ENCODE results near the gene VAMP2.
"Not testable (repeated sequence)": the region's sequence is repeated elsewhere in the genome, so short reads cannot be mapped to it uniquely, and the experiment has no call there.

VAMP2 gene

DNA sequence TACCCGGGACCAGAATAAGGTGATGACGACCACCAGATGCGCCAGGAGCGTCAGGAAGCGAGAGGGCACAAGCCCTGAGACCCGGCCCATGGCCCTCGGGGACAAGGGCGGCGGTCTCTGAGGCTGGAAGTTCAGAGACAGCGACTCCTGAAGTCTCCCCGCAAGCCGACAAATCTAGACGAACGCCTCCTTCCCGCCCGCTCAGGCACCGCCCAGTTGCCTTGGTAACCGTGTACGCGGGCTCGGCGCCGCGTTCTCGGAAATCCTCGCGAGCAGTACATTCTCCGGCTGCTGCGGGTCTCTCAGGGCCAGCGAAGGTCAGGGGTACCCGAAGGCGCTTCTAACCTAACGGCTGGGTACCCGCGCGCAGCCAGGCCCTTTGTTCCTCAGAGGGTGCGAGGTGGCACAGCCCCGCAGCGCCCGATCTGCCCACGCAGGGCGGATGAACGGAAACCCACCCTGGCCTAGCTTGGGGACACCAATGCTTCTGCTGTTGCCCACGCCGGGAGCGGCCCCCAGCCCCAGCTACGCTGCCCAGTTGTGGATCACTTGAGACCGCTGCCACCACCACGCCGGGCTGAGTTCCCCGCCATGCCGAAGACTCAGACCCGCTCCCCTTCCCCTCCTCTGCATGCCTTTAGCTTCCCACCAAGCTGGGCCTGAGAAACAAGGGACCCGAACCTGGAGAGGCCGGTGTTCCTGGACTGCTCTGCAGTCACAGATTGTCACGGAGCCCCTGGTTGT lies 13.6 kb upstream of the VAMP2 start, which contains the start of gene TMEM107:
TSS of gene TMEM107 (minus strand) at position 184 of the 744 bp plus-strand sequence. CDS start at position 90, 94 bp downstream.
- Mint-ChIP-seq H3K27ac (peak within 1 kb of the TSS; percentile 98), H3K36me3 (ENCODE audit: low read depth) (no peaks in the 10 kb centered on the region), H3K9me3 (no peaks in the 10 kb centered on the region), H3K4me1 (peaks cover 42% of the 10 kb centered on the region), H3K4me3 (peak within 1 kb of the TSS; percentile 90), H3K27me3 (ENCODE audit: low read depth, poor library complexity) (peaks cover 3% of the 10 kb centered on the region)
- TF ChIP-seq, protein P1, sequence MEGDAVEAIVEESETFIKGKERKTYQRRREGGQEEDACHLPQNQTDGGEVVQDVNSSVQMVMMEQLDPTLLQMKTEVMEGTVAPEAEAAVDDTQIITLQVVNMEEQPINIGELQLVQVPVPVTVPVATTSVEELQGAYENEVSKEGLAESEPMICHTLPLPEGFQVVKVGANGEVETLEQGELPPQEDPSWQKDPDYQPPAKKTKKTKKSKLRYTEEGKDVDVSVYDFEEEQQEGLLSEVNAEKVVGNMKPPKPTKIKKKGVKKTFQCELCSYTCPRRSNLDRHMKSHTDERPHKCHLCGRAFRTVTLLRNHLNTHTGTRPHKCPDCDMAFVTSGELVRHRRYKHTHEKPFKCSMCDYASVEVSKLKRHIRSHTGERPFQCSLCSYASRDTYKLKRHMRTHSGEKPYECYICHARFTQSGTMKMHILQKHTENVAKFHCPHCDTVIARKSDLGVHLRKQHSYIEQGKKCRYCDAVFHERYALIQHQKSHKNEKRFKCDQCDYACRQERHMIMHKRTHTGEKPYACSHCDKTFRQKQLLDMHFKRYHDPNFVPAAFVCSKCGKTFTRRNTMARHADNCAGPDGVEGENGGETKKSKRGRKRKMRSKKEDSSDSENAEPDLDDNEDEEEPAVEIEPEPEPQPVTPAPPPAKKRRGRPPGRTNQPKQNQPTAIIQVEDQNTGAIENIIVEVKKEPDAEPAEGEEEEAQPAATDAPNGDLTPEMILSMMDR (IDR thresholded peaks at IDR 0.05) = no peak
- DNase-seq = peak; percentile 91

DNA sequence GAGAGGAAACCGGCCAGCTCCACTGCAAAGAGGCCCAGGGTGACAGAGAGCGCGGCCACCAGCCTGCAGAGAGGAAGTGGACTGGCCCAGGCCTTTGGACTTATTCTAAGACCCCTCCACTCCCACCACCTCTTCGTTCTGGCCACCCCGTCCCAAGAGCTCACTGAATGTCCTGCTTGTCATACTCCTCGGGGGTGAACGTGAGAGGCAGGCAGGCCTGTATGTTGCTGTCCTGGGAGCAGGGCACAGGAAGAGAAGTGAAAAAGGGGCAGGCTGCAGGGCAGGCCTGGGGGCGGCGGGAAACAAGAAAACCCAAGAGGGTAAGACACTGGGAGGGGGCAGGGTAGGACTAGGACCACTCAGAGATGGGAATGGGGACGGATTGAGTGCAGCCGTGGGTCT lies 13.0 kb upstream of the VAMP2 start:
- Mint-ChIP-seq H3K9me3 (no peaks in the 10 kb centered on the region), H3K27ac (peak overlapping the region; percentile 98), H3K36me3 (ENCODE audit: low read depth) (no peaks in the 10 kb centered on the region), H3K4me1 (peaks cover 46% of the 10 kb centered on the region), H3K4me3 (peak overlapping the region; percentile 90), H3K27me3 (ENCODE audit: low read depth, poor library complexity) (peaks cover 3% of the 10 kb centered on the region)
- TF ChIP-seq, protein P1 (IDR thresholded peaks at IDR 0.05) = no peak
- DNase-seq = no peak

DNA sequence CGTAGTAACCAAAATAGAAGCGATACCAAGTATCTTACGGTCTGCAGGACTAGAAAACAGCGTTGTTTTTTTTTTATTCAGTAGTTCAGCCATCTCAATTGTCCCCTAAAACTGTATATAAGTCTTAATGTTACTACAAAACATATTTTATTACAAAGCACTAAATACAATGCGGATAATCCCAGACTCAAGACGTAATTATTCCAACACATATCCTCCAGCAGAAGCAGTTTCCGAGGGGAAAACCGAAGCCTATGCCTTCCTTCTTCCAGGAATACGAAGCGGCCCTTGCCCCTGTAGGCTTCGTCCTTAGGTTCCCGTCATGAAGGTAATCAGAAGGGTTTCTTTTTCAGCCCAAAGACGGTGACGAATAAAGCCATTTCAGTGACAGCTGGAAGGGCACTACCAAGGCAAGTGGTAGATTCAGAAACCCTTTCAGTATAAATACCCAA lies 11.1 kb upstream of the VAMP2 start:
- Mint-ChIP-seq H3K27me3 (ENCODE audit: low read depth, poor library complexity) (peaks cover 3% of the 10 kb centered on the region), H3K4me1 (peaks cover 48% of the 10 kb centered on the region), H3K4me3 (peak overlapping the region; percentile 90), H3K27ac (peak overlapping the region; percentile 100), H3K36me3 (ENCODE audit: low read depth) (no peaks in the 10 kb centered on the region), H3K9me3 (no peaks in the 10 kb centered on the region)
- no peak for DNase-seq
- TF ChIP-seq, protein P1 (IDR thresholded peaks at IDR 0.05) = no peak

DNA sequence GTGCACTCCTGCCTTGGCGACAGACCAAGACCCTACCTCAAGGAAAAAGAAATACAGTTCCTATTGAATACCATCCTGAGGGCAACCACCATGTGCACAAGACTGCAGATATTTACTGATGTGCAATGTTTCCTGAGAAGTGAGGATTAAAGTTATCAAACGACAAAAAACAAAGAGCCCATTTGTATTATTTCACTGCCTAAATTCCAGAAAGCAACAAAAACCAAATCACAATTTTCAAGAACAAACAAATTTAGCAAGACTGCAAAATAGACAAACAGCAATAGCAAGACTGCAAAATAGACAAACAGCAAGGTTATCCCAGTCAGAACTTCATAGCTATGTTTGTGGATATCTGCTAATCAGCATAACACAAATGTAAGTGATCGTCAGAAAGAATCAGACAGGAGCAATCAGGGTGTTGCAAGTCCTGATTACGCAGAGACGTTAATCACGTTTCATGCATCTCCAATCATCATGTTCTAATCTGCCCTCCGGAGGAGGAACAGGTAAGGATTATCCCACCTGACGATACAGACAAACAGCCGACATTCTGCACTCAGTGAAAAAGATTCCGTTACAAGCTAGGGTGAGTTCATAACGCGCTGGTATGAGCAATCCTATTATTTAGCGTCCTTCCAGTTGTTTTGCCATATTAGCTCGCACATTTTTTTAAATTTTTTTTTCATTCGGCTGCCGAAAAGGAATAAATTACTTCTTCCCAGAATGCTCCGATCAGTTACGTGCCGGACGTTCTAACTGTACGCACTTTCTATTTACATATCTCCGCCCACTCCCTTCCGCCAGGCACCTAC lies 10.5 kb upstream of the VAMP2 start:
- peak; percentile 65 for DNase-seq

DNA sequence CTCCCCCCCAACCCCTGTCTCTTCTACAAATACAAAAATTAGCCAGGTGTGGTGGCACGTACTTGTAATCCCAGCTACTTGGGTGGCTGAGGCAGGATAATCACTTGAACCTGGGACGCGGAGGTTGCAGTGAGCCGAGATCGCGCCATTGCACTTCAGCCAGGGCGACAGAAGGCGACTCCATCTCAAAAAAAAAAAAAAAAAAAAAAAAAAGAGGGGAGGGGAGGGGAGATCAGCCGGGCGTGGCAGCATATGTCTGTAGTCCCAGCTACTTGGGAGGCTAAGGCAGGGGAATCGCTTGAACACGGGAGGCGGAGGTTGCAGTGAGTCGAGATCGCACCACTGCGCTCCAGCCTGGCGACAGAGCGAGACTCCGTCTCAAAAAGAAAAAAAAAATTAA lies 7.4 kb upstream of the VAMP2 start:
- H3K4me3 Mint-ChIP-seq; DNase-seq; H3K27me3 Mint-ChIP-seq (ENCODE audit: low read depth, poor library complexity); H3K36me3 Mint-ChIP-seq (ENCODE audit: low read depth); H3K9me3 Mint-ChIP-seq; H3K27ac Mint-ChIP-seq: not testable (repeated sequence)
- peaks cover 26% of the 10 kb centered on the region for H3K4me1 Mint-ChIP-seq

More for the DNA sequence above, 10.5 kb upstream of the VAMP2 start:
- H3K4me3 Mint-ChIP-seq = peak overlapping the region; percentile 90
- H3K9me3 Mint-ChIP-seq = no peaks in the 10 kb centered on the region
- peak overlapping the region; percentile 100 for H3K27ac Mint-ChIP-seq
- H3K27me3 Mint-ChIP-seq (ENCODE audit: low read depth, poor library complexity) = peaks cover 3% of the 10 kb centered on the region
- H3K4me1 Mint-ChIP-seq = peaks cover 48% of the 10 kb centered on the region
- no peaks in the 10 kb centered on the region for H3K36me3 Mint-ChIP-seq (ENCODE audit: low read depth)
- TF ChIP-seq, protein P1 (IDR thresholded peaks at IDR 0.05) = no peak

DNA sequence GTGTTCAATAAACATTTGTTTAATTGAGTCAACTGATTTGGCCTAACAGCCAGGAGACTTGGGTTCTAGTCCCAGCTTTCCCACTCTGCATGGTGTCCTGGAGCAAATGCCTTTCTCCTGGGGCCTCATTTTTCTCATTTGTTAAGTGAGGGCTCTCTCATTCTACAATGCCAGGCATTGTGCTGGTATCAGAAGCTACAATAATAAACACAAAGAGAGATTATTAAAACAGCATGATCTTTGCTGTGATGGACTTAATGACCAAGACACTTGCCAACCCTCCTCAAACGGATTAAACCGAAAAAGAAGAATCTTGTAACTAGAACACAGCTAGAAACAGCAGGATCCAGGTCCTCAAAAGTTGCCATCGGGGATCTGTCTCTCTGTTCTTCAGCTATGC lies 4.8 kb upstream of the VAMP2 start:
- no peak for DNase-seq
- no peak overlapping the region for H3K4me3 Mint-ChIP-seq
- peaks cover 32% of the 10 kb centered on the region for H3K4me1 Mint-ChIP-seq
- H3K27ac Mint-ChIP-seq = no peak overlapping the region
- peaks cover 3% of the 10 kb centered on the region for H3K27me3 Mint-ChIP-seq (ENCODE audit: low read depth, poor library complexity)
- H3K9me3 Mint-ChIP-seq = no peaks in the 10 kb centered on the region
- H3K36me3 Mint-ChIP-seq (ENCODE audit: low read depth) = no peaks in the 10 kb centered on the region
- TF ChIP-seq, protein P1 (IDR thresholded peaks at IDR 0.05) = no peak
